Heart left ventricle (tissue), 16 donors: Measurements from ENCODE around the gene TMEM143. TPM values are rescaled to one million over a fixed set of nuclear protein-coding genes. Genes with fewer than 3 reads are reported as not detected.
A peak's percentile ranks its signal among the peaks of the same experiment; 100 is the strongest.

Experiments
- ATAC-seq, 4 donors: fragments of 200-7000 bp; cut with Tn5 transposase; one replicate each; pipeline ENCODE4 v1.9.1; 2020 to 2022; ENCODE audit warnings: moderate library complexity in 4 of 4, mild to moderate bottlenecking in 3 of 4, moderate number of reproducible peaks in 1 of 4
- DNase-seq, 5 donors: peaks; one replicate each; pipeline ENCODE4 v3.0.0-alpha.2; 2020
- H3K27ac ChIP-seq, 12 donors: fragments of 200-600 bp; sonication (generic) in 4 of 12; one replicate each; pipeline versions ENCODE4 v1.5.0 to v1.8.0; 2016 to 2022; ENCODE audit warnings: mild to moderate bottlenecking in 2 of 12
- H3K27me3 ChIP-seq, 9 donors: fragments of 200-600 bp; sonication (generic) in 2 of 9; one replicate each; pipeline versions ENCODE4 v1.5.1 to v1.8.0; 2016 to 2022; ENCODE audit warnings: mild to moderate bottlenecking in 3 of 9
- H3K36me3 ChIP-seq, 9 donors: fragments of 200-600 bp; sonication (generic) in 2 of 9; one replicate each; pipeline versions ENCODE4 v1.5.0 to v1.8.0; 2018 to 2022; ENCODE audit warnings: mild to moderate bottlenecking in 2 of 9
- H3K4me1 ChIP-seq, 12 donors: fragments of 200-600 bp; sonication (generic) in 4 of 12; one replicate each; pipeline versions ENCODE4 v1.5.0 to v1.8.0; 2016 to 2022; ENCODE audit warnings: mild to moderate bottlenecking in 3 of 12
- H3K4me3 ChIP-seq, 12 donors: fragments of 200-600 bp; sonication (generic) in 4 of 12; one replicate each; pipeline versions ENCODE4 v1.5.0 to v1.8.0; 2017 to 2022; ENCODE audit warnings: mild to moderate bottlenecking in 9 of 12, moderate library complexity in 4 of 12
- H3K9me3 ChIP-seq, 12 donors: fragments of 200-600 bp; sonication (generic) in 4 of 12; one replicate each; pipeline versions ENCODE4 v1.5.0 to v1.8.0; 2016 to 2022; ENCODE audit warnings: mild to moderate bottlenecking in 1 of 12
- CTCF ChIP-seq, 12 donors: fragments of 200-600 bp; sonication (generic) in 4 of 12; IDR thresholded peaks; one replicate each; pipeline versions ENCODE4 v1.5.0 to v1.8.0; 2018 to 2022; ENCODE audit warnings: antibody characterized with exemption in 12 of 12, mild to moderate bottlenecking in 5 of 12
- POLR2A ChIP-seq, 2 donors: fragments of 450-650 bp; IDR thresholded peaks; one replicate each; pipeline ENCODE4 v1.6.1; 2017; ENCODE audit warnings: antibody characterized with exemption in 2 of 2, mild to moderate bottlenecking in 2 of 2, moderate library complexity in 2 of 2
- whole genome bisulfite sequencing, 4 donors: extraction: QIAGEN DNeasy Blood & Tissue Kit in 2 of 4; methylation state at CpG; one replicate each; pipeline versions ENCODE4 v1.1.5 to v1.1.7; 2013 to 2018; 5-methylcytosine and 5-hydroxymethylcytosine counted together
- intact Hi-C, 10 donors: fragments of 100-400 bp; cut with DNase I; formaldehyde crosslinking; loops; one replicate each; pipeline versions ENCODE4 v1.11.1 to v1.14.2; 2022
- polyA plus RNA-seq, 2 donors: library from polyadenylated mRNA; stranded (reverse); fragments of 200-250 nt; gene quantifications; one replicate each; pipeline ENCODE4 v1.2.3, GENCODE V29; 2013
- total RNA-seq, 9 donors: library from RNA; depleted of rRNA in 2 of 9; stranded (reverse); fragments of >200 nt in 2 of 9; fragmentation: NEBNext Ultra II Directional in 3 of 9; extraction: Animal tissue kit (Norgen Biotek cat#: 25700) in 3 of 9; gene quantifications; one replicate each; pipeline versions ENCODE4 v1.1.0 to v1.2.4, GENCODE V29; 2016 to 2023
- donor health status: ischemic (EF 13 %, LVEDD 7.1; RV severe dilation, severe dysfunction).
- donor health status: healthy with polysubstance abuse.
- donor health status: DM: no; HTN: yes; CAD: no.
- donor health status: DM: no; HTN: no; CAD: no.
- donor health status: ischemic (EF 25% LVEDD 6.9; RV normal size, moderate dysfunction).
- donor health status: ischemic (EF 25% LVEDD 5.7; RV mildly dilated, moderate dysfunction).
- donor health status: healthy.
- donor health status: DM: yes; HTN: yes; CAD: no.
- donor health status: ischemic (EF 35%, LVEDD 5.7; RV mildly dilated, moderate dysfunction).
- donor health status: nonischemic (EF 11% LVEDD 7.7; RV severe dilation, severe dysfunction).
- donor health status: DM: yes; HTN: yes; CAD: no.
- donor health status: PGD.
- donor health status: ischemic (EF 29% LVEDD 5.4; RV normal size, mild dysfunction).
- donor health status: nonischemic (EF 23%, LVEDD 6.1; RV moderate dilation, normal function).

TMEM143 gene
- total and polyA plus RNA-seq, 11 donors: 12.9 to 96.1 (median 63.5) TPM

- ATAC-seq: no peak
- 91 to 93% (median 92%) methylated on average over 14 of the region's 14 CpGs for WGBS, 4 donors
Measured at GRCh38 chr19:48338253-48338755, 25.4 kb downstream of the TMEM143 start.

DNA sequence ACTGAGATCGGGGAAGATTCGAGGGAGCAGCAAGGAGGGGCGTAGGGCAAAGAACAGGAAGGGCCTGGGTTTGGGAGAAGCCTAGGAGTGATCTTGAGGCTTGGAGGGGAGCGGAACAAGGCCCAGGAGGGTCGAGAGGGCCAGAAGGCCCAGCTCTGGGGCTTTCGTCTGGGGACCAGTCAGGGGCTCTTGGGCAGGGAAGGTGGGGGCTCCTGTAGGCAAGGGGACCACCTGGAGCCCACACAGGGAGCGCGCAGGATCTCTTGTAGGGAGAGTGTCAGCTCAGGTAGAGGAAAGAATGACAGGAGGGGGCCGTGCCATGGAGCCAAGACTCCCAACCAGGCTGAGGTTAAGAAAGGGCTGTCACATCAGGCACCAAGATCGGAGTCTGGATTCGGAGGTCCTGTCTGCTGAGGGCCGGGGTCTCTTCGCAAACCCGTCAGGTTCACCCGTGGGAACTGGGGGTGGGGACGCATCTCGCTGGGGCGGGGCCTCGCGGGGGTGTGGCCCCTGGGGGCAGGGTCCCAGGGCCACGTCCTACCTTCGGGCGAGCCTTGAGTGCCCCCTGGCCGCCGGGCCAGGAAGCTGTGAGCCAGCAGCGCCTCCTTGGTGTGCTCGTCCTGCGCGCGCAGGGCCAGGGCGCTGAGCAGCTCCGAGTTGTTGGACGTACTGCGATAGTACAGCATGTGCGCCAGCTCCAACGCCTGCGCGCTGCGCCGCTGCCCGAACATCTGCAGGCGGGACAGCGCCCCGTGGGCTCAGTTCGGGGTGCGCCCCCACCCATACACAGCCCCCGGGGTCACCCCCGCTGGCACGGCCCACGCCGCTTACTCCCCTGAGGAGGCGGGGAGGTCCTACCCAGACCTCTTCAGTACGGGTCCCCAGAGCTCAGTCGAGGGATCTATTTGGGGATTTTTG lies 30.0 kb downstream of the TMEM143 start:
- TF ChIP-seq CTCF (IDR thresholded peaks at IDR 0.05) (peak; percentile 72 to 96 (median 87)), POLR2A (IDR thresholded peaks at IDR 0.05) (no peak)
- H3K36me3 ChIP-seq: peaks cover 0 to 32% (median 0%) of the 10 kb centered on the region in 9 donors
- intact Hi-C loops: loop anchor here in 6 of 10 donors (1.0 to 10.0 kb wide), 6 partner anchors 12 to 69 kb away; a partner anchor contains a TSS
- H3K27me3 ChIP-seq: no peaks in the 10 kb centered on the region
- peaks cover 0 to 57% (median 25%) of the 10 kb centered on the region in 12 donors for H3K4me1 ChIP-seq
- H3K27ac ChIP-seq: peak overlapping the region; percentile 51 to 93 (median 87)
- peak; percentile 88 to 97 (median 93) for DNase-seq
- H3K9me3 ChIP-seq: peaks cover 0 to 2% (median 0%) of the 10 kb centered on the region in 12 donors
- ATAC-seq: peak; percentile 68 to 87 (median 86)
- H3K4me3 ChIP-seq: peak overlapping the region; percentile 9 to 63 (median 50)
- 4 to 9% (median 6%) methylated on average over 49 to 54 of the region's 54 CpGs for WGBS, 4 donors

More at GRCh38 chr19:48338253-48338755, 25.4 kb downstream of the TMEM143 start:
- intact Hi-C loops: loop anchor here in 1 of 10 donors (10.0 kb wide), 1 partner anchor 74 kb away; no protein-coding TSS in a partner anchor
- no peaks in the 10 kb centered on the region for H3K27me3 ChIP-seq
- H3K27ac ChIP-seq: no peak overlapping the region
- H3K9me3 ChIP-seq: no peaks in the 10 kb centered on the region
- H3K36me3 ChIP-seq: peaks cover 0 to 20% (median 4%) of the 10 kb centered on the region in 9 donors
- H3K4me1 ChIP-seq: peaks cover 0 to 14% (median 8%) of the 10 kb centered on the region in 12 donors
- no peak for DNase-seq
- H3K4me3 ChIP-seq: no peak overlapping the region
- TF ChIP-seq CTCF (IDR thresholded peaks at IDR 0.05): no peak
- no peak for TF ChIP-seq POLR2A (IDR thresholded peaks at IDR 0.05)

GRCh38 chr19:48332662-48333466 lies 30.9 kb downstream of the TMEM143 start:
- Histone ChIP-seq H3K9me3 (peaks cover 0 to 7% (median 0%) of the 10 kb centered on the region in 12 donors), H3K27me3 (no peaks in the 10 kb centered on the region), H3K36me3 (peaks cover 0 to 39% (median 0%) of the 10 kb centered on the region in 9 donors), H3K27ac (peak overlapping the region; percentile 51 to 93 (median 87)), H3K4me3 (peak overlapping the region; percentile 9 to 63 (median 50)), H3K4me1 (peaks cover 0 to 65% (median 25%) of the 10 kb centered on the region in 12 donors)
- ATAC-seq (peak; percentile 74 to 83 (median 80)), DNase-seq (peak; percentile 88 to 94 (median 91))
- intact Hi-C loops: loop anchor here in 4 of 10 donors (1.0 to 10.0 kb wide), 5 partner anchors 12 to 68 kb away; a partner anchor contains a TSS
- WGBS, 4 donors: 0 to 2% (median 2%) methylated on average over 23 to 25 of the region's 25 CpGs
- peak in 1 of 2 donors; percentile 24 for TF ChIP-seq POLR2A (IDR thresholded peaks at IDR 0.05)
- no peak for TF ChIP-seq CTCF (IDR thresholded peaks at IDR 0.05)
